GM12874 (cell line): ENCODE results near the gene GALNT8.

Experiments used
- CTCF ChIP-seq: IDR thresholded peaks from 2 replicates; pipeline ENCODE4 v1.5.1; 2011; ENCODE audit warnings: low read depth, mild to moderate bottlenecking, control low read depth, low read length, moderate library complexity; ENCODE audit not compliant: insufficient read depth

The GALNT8 gene

GRCh38 chr12:4810219-4810671 is 90.0 kb downstream of the GALNT8 start:
- TF ChIP-seq CTCF: no peak

GRCh38 chr12:4812624-4813327 is 92.6 kb downstream of the GALNT8 start:
- TF ChIP-seq CTCF: no peak

GRCh38 chr12:4813741-4814140 is 93.5 kb downstream of the GALNT8 start:
- no peak for TF ChIP-seq CTCF

- TF ChIP-seq CTCF: no peak
Measured at GRCh38 chr12:4814485-4814884, 94.3 kb downstream of the GALNT8 start.

GRCh38 chr12:4816744-4817525 is 96.7 kb downstream of the GALNT8 start:
- no peak for TF ChIP-seq CTCF

GRCh38 chr12:4817880-4818279 is 97.7 kb downstream of the GALNT8 start:
- TF ChIP-seq CTCF: no peak

- no peak for TF ChIP-seq CTCF
Measured at GRCh38 chr12:4819654-4820053, 99.5 kb downstream of the GALNT8 start.
